Left colon (tissue), 2 donors: Measurements from ENCODE around the gene ALS2CL. TPM values are rescaled to one million over a fixed set of nuclear protein-coding genes. Genes with fewer than 3 reads are reported as not detected.

Source experiments
- ATAC-seq: fragments of 200-7000 bp; cut with Tn5 transposase; one replicate; pipeline ENCODE4 v1.9.1; 2020; ENCODE audit warnings: mild to moderate bottlenecking, moderate library complexity
- DNase-seq, 2 donors: peaks; one replicate each; pipeline ENCODE4 v3.0.0-alpha.2; 2020
- intact Hi-C, 2 donors: fragments of 100-400 bp; cut with DNase I in 1 of 2; cut with micrococcal nuclease in 1 of 2; formaldehyde crosslinking; loops; one replicate each; pipeline versions ENCODE4 v1.11.2 to v1.14.0; 2022; cut with DNase I, micrococcal nuclease
- total RNA-seq, 2 donors: library from RNA; stranded (reverse); fragmentation: NEBNext Ultra II Directional; extraction: Animal tissue kit (Norgen Biotek cat#: 25700); gene quantifications; one replicate each; pipeline ENCODE4 v1.2.1, GENCODE V29; 2021
- donor health status: DM: no; HTN: no; CAD: no.
- donor health status: DM: yes; HTN: yes; CAD: no.

The ALS2CL gene
- total RNA-seq, 2 donors from 2014 or later, result 39.2 to 58.9 TPM

- DNase-seq (peak; percentile 1 to 15), ATAC-seq (no peak)
- intact Hi-C loops, result no loop called here
These were observed 23.2 kb downstream of the ALS2CL start for GRCh38 chr3:46670000-46670890.

- intact Hi-C loops, result no loop called here
- ATAC-seq, result peak; percentile 15
- peak; percentile 2 to 18 for DNase-seq
These were observed 24.1 kb downstream of the ALS2CL start for GRCh38 chr3:46669191-46669999.

GRCh38 chr3:46668591-46668990 is 24.9 kb downstream of the ALS2CL start:
- intact Hi-C loops, result no loop called here
- ATAC-seq (peak; percentile 12), DNase-seq (peak in 1 of 2 donors; percentile 21)

GRCh38 chr3:46668116-46668515 is 25.4 kb downstream of the ALS2CL start:
- intact Hi-C loops, result no loop called here

GRCh38 chr3:46667657-46668056 is 25.8 kb downstream of the ALS2CL start:
- intact Hi-C loops, result no loop called here
- DNase-seq (peak in 1 of 2 donors; percentile 22), ATAC-seq (no peak)

More at GRCh38 chr3:46668116-46668515, 25.4 kb downstream of the ALS2CL start:
- ATAC-seq (peak; percentile 14), DNase-seq (peak in 1 of 2 donors; percentile 17)

- intact Hi-C loops, result no loop called here
- DNase-seq (peak in 1 of 2 donors; percentile 19), ATAC-seq (no peak)
These were observed 26.3 kb downstream of the ALS2CL start for GRCh38 chr3:46667061-46667621.

- DNase-seq (peak in 1 of 2 donors; percentile 27), ATAC-seq (no peak)
- intact Hi-C loops, result no loop called here
These were observed 27.0 kb downstream of the ALS2CL start for GRCh38 chr3:46666453-46666845.

GRCh38 chr3:46665763-46666452 is 27.6 kb downstream of the ALS2CL start:
- DNase-seq (no peak), ATAC-seq (no peak)
- intact Hi-C loops, result no loop called here

- ATAC-seq (no peak), DNase-seq (no peak)
- intact Hi-C loops, result no loop called here
These were observed 28.3 kb downstream of the ALS2CL start for GRCh38 chr3:46664971-46665762.

- intact Hi-C loops, result no loop called here
These were observed 29.1 kb downstream of the ALS2CL start for GRCh38 chr3:46664188-46664970.

GRCh38 chr3:46663591-46664135 is 29.8 kb downstream of the ALS2CL start:
- intact Hi-C loops, result no loop called here
- ATAC-seq (peak; percentile 63), DNase-seq (peak in 1 of 2 donors; percentile 26)

More at GRCh38 chr3:46664188-46664970, 29.1 kb downstream of the ALS2CL start:
- DNase-seq (no peak), ATAC-seq (no peak)

- intact Hi-C loops, result no loop called here
- DNase-seq, result peak; percentile 26 to 30
- ATAC-seq, result no peak
These were observed 30.5 kb downstream of the ALS2CL start for GRCh38 chr3:46662771-46663551.

GRCh38 chr3:46661776-46662766 is 31.4 kb downstream of the ALS2CL start:
- intact Hi-C loops, result no loop called here
- DNase-seq (no peak), ATAC-seq (no peak)

GRCh38 chr3:46660543-46661523 is 32.6 kb downstream of the ALS2CL start:
- intact Hi-C loops, result no loop called here
- DNase-seq (peak in 1 of 2 donors; percentile 16), ATAC-seq (no peak)
